SH-SY5Y (cell line): ENCODE measurements around the gene SCRN3.

ENCODE experiments used
- GATA2 ChIP-seq: IDR thresholded peaks from 2 replicates; pipeline ENCODE4 v1.6.1; 2011; ENCODE audit warnings: mild to moderate bottlenecking, low read depth, low read length
- GATA3 ChIP-seq: IDR thresholded peaks from 2 replicates; pipeline ENCODE4 v1.6.1; 2011; ENCODE audit warnings: low read depth, mild to moderate bottlenecking, low read length, moderate library complexity

GRCh38 chr2:174445248-174445647 lies 49.7 kb downstream of the SCRN3 start:
- no peak for TF ChIP-seq GATA2
- no peak for TF ChIP-seq GATA3
